ENCODE results near the gene MECR. TPM values are rescaled to one million over a fixed set of nuclear protein-coding genes. Genes with fewer than 3 reads are reported as not detected.

The MECR gene
- total RNA-seq, 1 donor from 2014 or later, result 16.9 TPM

DNA sequence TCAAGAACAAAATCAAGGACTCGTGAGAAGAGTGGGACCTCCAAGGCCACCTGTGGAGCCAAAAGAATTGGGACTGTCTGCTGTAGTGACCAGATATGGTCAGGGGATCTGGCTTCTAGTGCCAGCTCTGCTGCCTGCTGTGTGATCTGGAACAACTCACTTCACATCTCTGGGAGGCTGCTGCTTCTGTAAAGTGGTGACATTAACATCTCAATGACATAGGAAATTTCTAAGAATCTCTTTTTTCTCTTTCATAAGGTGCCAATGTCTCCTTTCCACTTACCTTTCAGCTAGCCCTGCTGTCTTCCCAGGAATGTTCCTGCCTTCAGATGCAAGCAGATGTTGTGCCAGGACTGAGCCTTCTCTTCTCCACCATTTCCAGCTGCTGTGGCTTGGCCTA is 44.0 kb downstream of the MECR start:
- peaks cover 8% of the 10 kb centered on the region for H3K4me1 ChIP-seq
- no peaks in the 10 kb centered on the region for H3K9me3 ChIP-seq
- intact Hi-C loops (cut with DNase I), result loop anchor here (5.0 kb wide), 1 partner anchor 674 kb away; no protein-coding TSS in a partner anchor
- TF ChIP-seq POLR2AphosphoS5 (IDR thresholded peaks at IDR 0.05; ENCODE audit: insufficient read depth in 1 of 2, low read depth in 1 of 2) (no peak), POLR2A (IDR thresholded peaks at IDR 0.05) (no peak)
- TF ChIP-seq, protein P1, sequence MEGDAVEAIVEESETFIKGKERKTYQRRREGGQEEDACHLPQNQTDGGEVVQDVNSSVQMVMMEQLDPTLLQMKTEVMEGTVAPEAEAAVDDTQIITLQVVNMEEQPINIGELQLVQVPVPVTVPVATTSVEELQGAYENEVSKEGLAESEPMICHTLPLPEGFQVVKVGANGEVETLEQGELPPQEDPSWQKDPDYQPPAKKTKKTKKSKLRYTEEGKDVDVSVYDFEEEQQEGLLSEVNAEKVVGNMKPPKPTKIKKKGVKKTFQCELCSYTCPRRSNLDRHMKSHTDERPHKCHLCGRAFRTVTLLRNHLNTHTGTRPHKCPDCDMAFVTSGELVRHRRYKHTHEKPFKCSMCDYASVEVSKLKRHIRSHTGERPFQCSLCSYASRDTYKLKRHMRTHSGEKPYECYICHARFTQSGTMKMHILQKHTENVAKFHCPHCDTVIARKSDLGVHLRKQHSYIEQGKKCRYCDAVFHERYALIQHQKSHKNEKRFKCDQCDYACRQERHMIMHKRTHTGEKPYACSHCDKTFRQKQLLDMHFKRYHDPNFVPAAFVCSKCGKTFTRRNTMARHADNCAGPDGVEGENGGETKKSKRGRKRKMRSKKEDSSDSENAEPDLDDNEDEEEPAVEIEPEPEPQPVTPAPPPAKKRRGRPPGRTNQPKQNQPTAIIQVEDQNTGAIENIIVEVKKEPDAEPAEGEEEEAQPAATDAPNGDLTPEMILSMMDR (IDR thresholded peaks at IDR 0.05), result no peak
- H3K27ac ChIP-seq, result no peak overlapping the region
- no peak for DNase-seq (ENCODE audit: extremely low spot score in 2 of 2)
- no peak overlapping the region for H3K4me3 ChIP-seq
- H3K36me3 ChIP-seq, result no peaks in the 10 kb centered on the region
- no peaks in the 10 kb centered on the region for H3K27me3 ChIP-seq

DNA sequence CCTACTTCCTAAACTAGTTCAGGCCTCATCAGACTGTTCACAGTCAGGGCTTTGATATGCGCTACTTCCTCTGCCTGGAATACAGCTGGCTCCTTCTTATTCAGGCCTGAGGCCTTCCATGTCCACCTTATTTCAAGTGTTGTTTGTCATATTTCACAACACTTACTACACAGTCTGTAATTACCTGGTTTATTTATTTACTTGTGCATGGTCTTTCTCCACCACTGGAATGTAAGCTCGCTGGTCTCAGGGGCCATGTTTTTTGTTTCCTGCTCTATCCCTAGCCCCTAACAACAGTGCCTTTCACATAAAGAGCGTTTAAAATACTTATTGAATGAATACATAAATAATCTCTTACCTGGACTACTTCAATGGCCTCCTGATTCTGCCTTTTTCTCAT is 44.5 kb downstream of the MECR start:
- intact Hi-C loops (cut with DNase I), result loop anchor here (5.0 kb wide), 1 partner anchor 674 kb away; no protein-coding TSS in a partner anchor
- Histone ChIP-seq H3K9me3 (no peaks in the 10 kb centered on the region), H3K36me3 (no peaks in the 10 kb centered on the region), H3K4me1 (peaks cover 8% of the 10 kb centered on the region), H3K27me3 (no peaks in the 10 kb centered on the region), H3K4me3 (no peak overlapping the region), H3K27ac (no peak overlapping the region)
- no peak for TF ChIP-seq POLR2AphosphoS5 (IDR thresholded peaks at IDR 0.05; ENCODE audit: insufficient read depth in 1 of 2, low read depth in 1 of 2)
- TF ChIP-seq, protein P1 (IDR thresholded peaks at IDR 0.05), result no peak
- TF ChIP-seq POLR2A (IDR thresholded peaks at IDR 0.05), result no peak
- DNase-seq (ENCODE audit: extremely low spot score in 2 of 2), result no peak

DNA sequence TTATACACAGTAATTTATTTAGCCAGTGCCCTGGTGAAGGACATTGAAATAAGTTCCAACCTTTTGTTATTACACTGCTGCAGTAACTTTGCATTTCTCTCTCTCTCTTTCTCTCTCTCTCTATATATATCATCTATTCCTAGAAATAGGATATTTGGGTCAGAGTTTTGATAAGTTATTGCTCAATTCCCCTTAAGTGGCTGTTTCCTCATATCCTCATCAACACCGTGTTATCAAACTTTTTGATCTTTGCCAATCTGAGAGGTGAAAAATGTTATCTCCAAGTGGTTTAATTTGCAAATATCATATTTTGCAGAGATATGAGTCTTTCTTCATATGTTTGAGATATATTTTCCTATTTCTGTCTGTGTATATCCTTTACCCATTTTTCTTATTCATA is 47.4 kb downstream of the MECR start:
- no peak overlapping the region for H3K4me3 ChIP-seq
- H3K36me3 ChIP-seq, result peaks cover 0 to 5% of the 10 kb centered on the region in 2 donors
- H3K9me3 ChIP-seq, result no peaks in the 10 kb centered on the region
- no peaks in the 10 kb centered on the region for H3K27me3 ChIP-seq
- H3K4me1 ChIP-seq, result peaks cover 34% of the 10 kb centered on the region
- TF ChIP-seq, protein P1 (IDR thresholded peaks at IDR 0.05), result no peak
- TF ChIP-seq POLR2A (IDR thresholded peaks at IDR 0.05) (no peak), POLR2AphosphoS5 (IDR thresholded peaks at IDR 0.05; ENCODE audit: insufficient read depth in 1 of 2, low read depth in 1 of 2) (no peak)
- no peak overlapping the region for H3K27ac ChIP-seq
- intact Hi-C loops (cut with DNase I), result loop anchor here (5.0 kb wide), 1 partner anchor 296 kb away; no protein-coding TSS in a partner anchor
- DNase-seq (ENCODE audit: extremely low spot score in 2 of 2), result no peak

DNA sequence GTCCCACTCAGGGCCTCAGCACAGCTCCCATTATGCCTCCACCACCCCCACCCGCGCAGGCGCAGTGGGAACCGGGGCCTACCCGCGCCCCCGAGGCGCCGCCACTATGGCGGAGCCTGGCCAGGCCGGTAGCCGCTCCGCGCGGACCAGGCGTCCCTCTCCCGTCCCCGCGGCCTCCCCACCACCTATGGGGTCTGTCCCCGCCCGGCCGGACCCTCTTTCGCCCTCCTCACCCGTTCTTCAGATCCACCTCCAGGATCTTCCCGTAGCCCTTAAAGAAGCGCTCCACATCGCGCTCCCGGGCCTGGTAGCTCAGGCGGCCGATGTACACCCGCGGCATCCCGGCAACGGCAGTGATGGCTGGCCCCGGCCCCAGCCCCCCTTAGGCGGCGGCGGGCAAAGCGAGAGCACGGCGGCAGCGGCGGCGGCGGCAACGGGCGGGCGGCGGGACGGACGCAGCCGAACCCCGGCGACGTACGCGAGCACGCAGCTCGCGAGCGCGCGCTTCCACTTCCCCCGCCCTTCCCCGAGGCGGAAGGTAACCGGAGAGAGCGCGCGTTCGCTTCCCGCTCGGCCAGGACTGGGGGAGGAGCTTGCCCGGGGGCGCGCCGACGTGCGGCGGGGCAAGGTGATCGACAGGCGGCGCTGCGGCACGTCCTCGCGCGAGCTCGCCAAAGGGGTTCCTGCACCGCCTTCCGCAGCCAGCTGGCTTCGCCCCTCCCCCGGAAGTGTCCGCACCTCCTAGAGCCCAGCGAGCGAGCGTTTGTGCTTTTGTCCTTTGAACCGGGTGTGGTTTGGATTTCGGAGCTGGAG is 49.1 kb downstream of the MECR start, which contains the start of gene SRSF4:
SRSF4 (minus strand) TSS at position 488 of the 813 bp plus-strand sequence; CDS start at position 340, 148 bp downstream.
- Histone ChIP-seq H3K4me3 (peak within 1 kb of the TSS; percentile 80 to 99), H3K36me3 (peaks cover 0 to 8% of the 10 kb centered on the region in 2 donors), H3K4me1 (peaks cover 51% of the 10 kb centered on the region), H3K27ac (peak within 1 kb of the TSS; percentile 99), H3K27me3 (no peaks in the 10 kb centered on the region), H3K9me3 (no peaks in the 10 kb centered on the region)
- TF ChIP-seq POLR2A (IDR thresholded peaks at IDR 0.05), result peak in 1 of 2 donors; percentile 94
- TF ChIP-seq, protein P1 (IDR thresholded peaks at IDR 0.05), result peak; percentile 45 to 54 (median 52)
- peak; percentile 81 to 88 for TF ChIP-seq POLR2AphosphoS5 (IDR thresholded peaks at IDR 0.05; ENCODE audit: insufficient read depth in 1 of 2, low read depth in 1 of 2)
- intact Hi-C loops (cut with DNase I), result loop anchor here (2.0 to 5.0 kb wide), 2 partner anchors 59 to 294 kb away; partner anchors contain the start of gene TMEM200B
- DNase-seq (ENCODE audit: extremely low spot score in 2 of 2), result peak; percentile 98

Measured in vagina (tissue), 2 donors.